HepG2 (cell line): ENCODE data around the gene C5orf47. TPM values are rescaled to one million over a fixed set of nuclear protein-coding genes. Genes with fewer than 3 reads are reported as not detected.

Source experiments
- ASH2L ChIP-seq: fragments of 300-600, 200-600 bp; sonication (generic); IDR thresholded peaks from 2 replicates; pipeline ENCODE4 v1.7.0; 2017; ENCODE audit warnings: low read depth, mild to moderate bottlenecking, moderate library complexity, mixed read lengths, low read length; ENCODE audit not compliant: insufficient read length
- ATF1 ChIP-seq: IDR thresholded peaks from 2 replicates; pipeline ENCODE4 v1.6.1; 2016; ENCODE audit warnings: mild to moderate bottlenecking, control low read depth
- CREB1 ChIP-seq, 2 experiments: fragments of 450-650 bp in 1 of 2; IDR thresholded peaks; 2 replicates each; pipeline ENCODE4 v1.6.1; 2016 to 2017; ENCODE audit warnings: control low read depth in 1 of 2, mild to moderate bottlenecking in 1 of 2, missing compliant biosample characterization in 1 of 2, missing genetic modification characterization in 1 of 2
- DZIP1 ChIP-seq: sonication (generic); formaldehyde crosslinking; IDR thresholded peaks from 2 replicates; pipeline ENCODE4 v1.5.0; 2020; ENCODE audit warnings: mild to moderate bottlenecking, missing genetic modification reagents
- EHMT2 ChIP-seq: fragments of 200-600 bp; sonication (generic); IDR thresholded peaks from 2 replicates; pipeline ENCODE4 v1.7.0; 2017; ENCODE audit warnings: antibody characterized with exemption, low read depth, low read length, borderline replicate concordance
- ELF3 ChIP-seq: IDR thresholded peaks from 2 replicates; pipeline ENCODE4 v1.6.1; 2016; ENCODE audit warnings: missing genetic modification reagents, missing compliant biosample characterization
- ELF4 ChIP-seq: sonication (generic); formaldehyde crosslinking; IDR thresholded peaks from 2 replicates; pipeline ENCODE4 v1.5.0; 2020; ENCODE audit warnings: missing genetic modification reagents, mild to moderate bottlenecking, moderate library complexity, borderline replicate concordance
- HES4 ChIP-seq: sonication (generic); formaldehyde crosslinking; IDR thresholded peaks from 2 replicates; pipeline ENCODE4 v1.9.0; 2021; ENCODE audit warnings: mild to moderate bottlenecking, missing genetic modification reagents, borderline replicate concordance
- HMG20A ChIP-seq: IDR thresholded peaks from 2 replicates; pipeline ENCODE4 v1.6.1; 2016; ENCODE audit warnings: borderline replicate concordance
- MED13 ChIP-seq: sonication (generic); formaldehyde crosslinking; IDR thresholded peaks from 2 replicates; pipeline ENCODE4 v1.5.0; 2020; ENCODE audit warnings: missing genetic modification reagents
- MZF1 ChIP-seq: sonication (generic); formaldehyde crosslinking; IDR thresholded peaks from 2 replicates; pipeline ENCODE4 v1.8.1; 2023; ENCODE audit warnings: mild to moderate bottlenecking, missing genetic modification reagents, borderline replicate concordance
- NCOA2 ChIP-seq: sonication (generic); formaldehyde crosslinking; IDR thresholded peaks from 2 replicates; pipeline ENCODE4 v1.8.0; 2022; ENCODE audit warnings: inconsistent platforms
- NFIC ChIP-seq: IDR thresholded peaks from 2 replicates; pipeline ENCODE4 v1.6.1; 2012; ENCODE audit warnings: mild to moderate bottlenecking, low read length, inconsistent platforms
- PHF20 ChIP-seq: sonication (generic); formaldehyde crosslinking; IDR thresholded peaks from 2 replicates; pipeline ENCODE4 v1.5.0; 2020; ENCODE audit warnings: mild to moderate bottlenecking, missing genetic modification reagents
- POLR2G ChIP-seq: fragments of 200-400 bp; formaldehyde crosslinking; IDR thresholded peaks from 2 replicates; pipeline ENCODE4 v1.6.1; 2018; ENCODE audit warnings: mild to moderate bottlenecking, low read depth, low read length, moderate library complexity
- PPARG ChIP-seq: conservative IDR thresholded peaks from 2 replicates; pipeline ENCODE4 v1.6.1; 2016; ENCODE audit warnings: missing biosample characterization, missing genetic modification reagents
- SALL2 ChIP-seq: sonication (generic); formaldehyde crosslinking; IDR thresholded peaks from 2 replicates; pipeline ENCODE4 v1.8.1; 2023; ENCODE audit warnings: mild to moderate bottlenecking, missing genetic modification reagents, inconsistent platforms
- SOX5 ChIP-seq: IDR thresholded peaks from 2 replicates; pipeline ENCODE4 v1.6.1; 2016; ENCODE audit warnings: borderline replicate concordance
- SP5 ChIP-seq: IDR thresholded peaks from 2 replicates; pipeline ENCODE4 v1.6.1; 2016; ENCODE audit warnings: low read depth, borderline replicate concordance
- TFAP4 ChIP-seq: sonication (generic); IDR thresholded peaks from 2 replicates; pipeline ENCODE4 v1.6.1; 2016; ENCODE audit warnings: low read depth, borderline replicate concordance
- TGIF2 ChIP-seq: IDR thresholded peaks from 2 replicates; pipeline ENCODE4 v1.6.1; 2016; ENCODE audit warnings: control low read depth, missing compliant biosample characterization
- ZMYM4 ChIP-seq: sonication (generic); formaldehyde crosslinking; IDR thresholded peaks from 2 replicates; pipeline ENCODE4 v1.8.1; 2023; ENCODE audit warnings: mild to moderate bottlenecking, missing genetic modification reagents
- ZNF12 ChIP-seq: sonication (generic); formaldehyde crosslinking; IDR thresholded peaks from 2 replicates; pipeline ENCODE4 v1.5.0; 2020; ENCODE audit warnings: missing genetic modification reagents
- ZNF282 ChIP-seq: fragments of 450-650 bp; IDR thresholded peaks from 2 replicates; pipeline ENCODE4 v1.6.1; 2018; ENCODE audit not compliant: partially characterized antibody
- ZSCAN22 ChIP-seq: sonication (generic); formaldehyde crosslinking; IDR thresholded peaks from 2 replicates; pipeline ENCODE4 v1.4.0; 2020; ENCODE audit warnings: mild to moderate bottlenecking, missing genetic modification reagents
- ZSCAN25 ChIP-seq: sonication (generic); formaldehyde crosslinking; IDR thresholded peaks from 2 replicates; pipeline ENCODE4 v1.8.0; 2022; ENCODE audit warnings: mild to moderate bottlenecking, missing genetic modification reagents
- polyA plus RNA-seq, 8 experiments: library from polyadenylated mRNA; depleted of rRNA in 3 of 8; stranded (reverse) in 7 of 8; unstranded in 1 of 8; fragments of >200 nt; fragmentation: Illumina TruSeq in 4 of 8; extraction: Trizol in 4 of 8; gene quantifications; 2 replicates each; pipeline versions ENCODE4 v1.2.1 to v1.2.3, GENCODE V29; 2011 to 2016; ENCODE audit warnings: low read depth in 4 of 8, missing spikeins in 1 of 8, mixed read lengths in 1 of 8; ENCODE audit not compliant: insufficient read depth in 1 of 8
- total RNA-seq, 5 experiments: library from RNA; depleted of rRNA; stranded (reverse); fragments of >200 nt; fragmentation: Illumina TruSeq; extraction: Trizol; gene quantifications; 2 replicates each; pipeline ENCODE4 v1.2.3, GENCODE V29; 2016; ENCODE audit warnings: low read depth in 1 of 5
- TF ChIP-seq, protein P1 (sequence below): IDR thresholded peaks from 2 replicates; pipeline ENCODE4 v1.6.1; 2016; ENCODE audit warnings: low read depth
- TF ChIP-seq, protein P2 (sequence below): sonication (generic); formaldehyde crosslinking; IDR thresholded peaks from 2 replicates; pipeline ENCODE4 v1.4.0; 2020; ENCODE audit warnings: mild to moderate bottlenecking, missing genetic modification reagents

Gene C5orf47
- total and polyA plus RNA-seq, 2 of the 13 experiments (the other 11 are each of a cell fraction or from before 2014, with no cell fraction given): not detected

DNA sequence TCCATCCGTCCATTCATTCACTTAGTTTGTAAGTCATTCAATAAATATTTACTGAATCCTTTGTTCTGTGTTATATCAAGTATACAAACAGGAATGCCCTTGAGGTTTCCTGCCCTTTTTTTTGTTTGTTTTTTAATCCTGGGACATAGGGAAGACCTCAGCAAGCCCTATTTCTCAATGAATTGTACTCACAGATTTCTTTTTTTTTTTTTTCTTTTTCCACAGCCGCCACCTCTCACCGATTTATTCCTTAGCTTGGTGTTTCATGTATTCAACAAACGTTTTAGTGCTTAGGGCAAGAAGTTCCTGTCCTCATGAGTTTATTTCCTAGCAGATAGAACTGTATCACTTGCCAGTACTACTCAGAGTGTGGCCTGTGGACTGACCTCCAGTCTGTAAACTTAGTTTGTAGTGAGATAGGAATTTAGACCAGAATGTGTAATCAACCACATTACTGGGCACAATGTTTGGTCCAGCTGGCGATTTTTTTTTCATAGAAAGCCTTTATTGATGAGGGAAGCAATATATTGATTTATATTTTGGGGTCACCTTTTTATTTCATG, 35.4 kb upstream of the C5orf47 start (continued):
- TF ChIP-seq ZSCAN22: no peak
- TF ChIP-seq NCOA2 (CRISPR knock-in tag): peak; percentile 86
- TF ChIP-seq NFIC: peak; percentile 71; the same call in 1 of the 2 replicates
- no peak for TF ChIP-seq SALL2 (CRISPR knock-in tag)
- TF ChIP-seq, protein P1, sequence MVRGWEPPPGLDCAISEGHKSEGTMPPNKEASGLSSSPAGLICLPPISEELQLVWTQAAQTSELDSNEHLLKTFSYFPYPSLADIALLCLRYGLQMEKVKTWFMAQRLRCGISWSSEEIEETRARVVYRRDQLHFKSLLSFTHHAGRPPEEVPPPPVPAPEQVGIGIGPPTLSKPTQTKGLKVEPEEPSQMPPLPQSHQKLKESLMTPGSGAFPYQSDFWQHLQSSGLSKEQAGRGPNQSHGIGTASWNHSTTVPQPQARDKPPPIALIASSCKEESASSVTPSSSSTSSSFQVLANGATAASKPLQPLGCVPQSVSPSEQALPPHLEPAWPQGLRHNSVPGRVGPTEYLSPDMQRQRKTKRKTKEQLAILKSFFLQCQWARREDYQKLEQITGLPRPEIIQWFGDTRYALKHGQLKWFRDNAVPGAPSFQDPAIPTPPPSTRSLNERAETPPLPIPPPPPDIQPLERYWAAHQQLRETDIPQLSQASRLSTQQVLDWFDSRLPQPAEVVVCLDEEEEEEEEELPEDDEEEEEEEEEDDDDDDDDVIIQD: 0 out of 2 replicates have a peak, but pooled peaks have one; percentile 11
- TF ChIP-seq SP5 (CRISPR knock-in tag): no peak
- peak; percentile 81 for TF ChIP-seq ASH2L
- peak; percentile 82; the same call in 1 of the 2 replicates for TF ChIP-seq SOX5 (CRISPR knock-in tag)
- no peak for TF ChIP-seq ZNF12 (CRISPR knock-in tag)
- no peak for TF ChIP-seq HES4 (CRISPR knock-in tag)
- no peak for TF ChIP-seq ZSCAN25 (CRISPR knock-in tag)
- peak; percentile 81; the same call in 1 of the 2 replicates for TF ChIP-seq HMG20A (CRISPR knock-in tag)
- TF ChIP-seq ZNF282: no peak
- TF ChIP-seq TGIF2 (CRISPR knock-in tag): no peak
- TF ChIP-seq DZIP1 (CRISPR knock-in tag): no peak
- TF ChIP-seq CREB1 (IDR thresholded peaks at IDR 0.05): no peak
- peak; percentile 35; the same call in 1 of the 2 replicates for TF ChIP-seq CREB1 (CRISPR knock-in tag; IDR thresholded peaks at IDR 0.05)
- no peak for TF ChIP-seq ZMYM4 (CRISPR knock-in tag)
- peak; percentile 22; the same call in 1 of the 2 replicates for TF ChIP-seq MED13 (CRISPR knock-in tag)
- TF ChIP-seq PPARG (CRISPR knock-in tag): peak; percentile 87
- no peak for TF ChIP-seq ELF4
- no peak for TF ChIP-seq EHMT2
- TF ChIP-seq, protein P2, sequence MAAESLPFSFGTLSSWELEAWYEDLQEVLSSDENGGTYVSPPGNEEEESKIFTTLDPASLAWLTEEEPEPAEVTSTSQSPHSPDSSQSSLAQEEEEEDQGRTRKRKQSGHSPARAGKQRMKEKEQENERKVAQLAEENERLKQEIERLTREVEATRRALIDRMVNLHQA: no peak
- peak; percentile 73; the same call in 1 of the 2 replicates for TF ChIP-seq TFAP4
- TF ChIP-seq ELF3: 0 out of 2 replicates have a peak, but pooled peaks have one; percentile 46
- TF ChIP-seq MZF1 (CRISPR knock-in tag): no peak
- TF ChIP-seq ATF1 (CRISPR knock-in tag): peak; percentile 48; the same call in 1 of the 2 replicates
- no peak for TF ChIP-seq PHF20
- no peak for TF ChIP-seq POLR2G
